Breast epithelium (tissue), 4 donors: Measurements from ENCODE around the gene SYNE2. TPM values are rescaled to one million over a fixed set of nuclear protein-coding genes. Genes with fewer than 3 reads are reported as not detected.

ENCODE experiments used
- DNase-seq, 2 donors: peaks; one replicate each; pipeline ENCODE4 v3.0.0-alpha.2; 2019; ENCODE audit warnings: low spot score in 2 of 2
- H3K27ac ChIP-seq, 2 donors: fragments of 200-600 bp; sonication (generic) in 1 of 2; one replicate each; pipeline ENCODE4 v1.5.1; 2016 to 2019; ENCODE audit warnings: mild to moderate bottlenecking in 1 of 2
- H3K27me3 ChIP-seq, 2 donors: fragments of 200-600 bp; sonication (generic) in 1 of 2; one replicate each; pipeline versions ENCODE4 v1.5.1 to v1.6.0; 2017 to 2019; ENCODE audit warnings: control low read depth in 1 of 2, mild to moderate bottlenecking in 1 of 2
- H3K36me3 ChIP-seq: fragments of 200-600 bp; one replicate; pipeline ENCODE4 v1.5.1; 2019
- H3K4me1 ChIP-seq, 2 donors: fragments of 200-600 bp; sonication (generic); one replicate each; pipeline ENCODE4 v1.5.1; 2016 to 2019; ENCODE audit warnings: control low read depth in 1 of 2
- H3K4me3 ChIP-seq, 3 donors: fragments of 200-600 bp; sonication (generic); 1 replicate in 2 of 3; 2 replicates in 1 of 3; pipeline ENCODE4 v1.5.1; 2016 to 2019; ENCODE audit warnings: mild to moderate bottlenecking in 3 of 3, moderate library complexity in 2 of 3
- H3K9me3 ChIP-seq, 2 donors: fragments of 200-600 bp; sonication (generic) in 1 of 2; one replicate each; pipeline ENCODE4 v1.5.1; 2016 to 2019; ENCODE audit warnings: control low read depth in 1 of 2
- CTCF ChIP-seq, 3 donors: fragments of 450-650 bp; IDR thresholded peaks; one replicate each; pipeline ENCODE4 v1.5.1; 2016 to 2017; ENCODE audit warnings: antibody characterized with exemption in 3 of 3, mild to moderate bottlenecking in 3 of 3, moderate library complexity in 3 of 3
- POLR2A ChIP-seq: fragments of 450-650 bp; IDR thresholded peaks from one replicate; pipeline ENCODE4 v1.6.1; 2016; ENCODE audit warnings: antibody characterized with exemption, mild to moderate bottlenecking, moderate library complexity
- POLR2AphosphoS5 ChIP-seq, 3 donors: sonication (generic); formaldehyde crosslinking; IDR thresholded peaks; one replicate each; pipeline ENCODE4 v1.6.1; 2017; ENCODE audit warnings: antibody characterized with exemption in 3 of 3
- intact Hi-C: fragments of 100-400 bp; cut with DNase I; formaldehyde crosslinking; loops from one replicate; pipeline ENCODE4 v1.15.1; 2023; ENCODE audit warnings: low total_unique reads
- total RNA-seq, 3 donors: library from RNA; depleted of rRNA; stranded (reverse); fragments of >200 nt; gene quantifications; one replicate each; pipeline ENCODE4 v1.1.0, GENCODE V29; 2016

SYNE2 gene
- total RNA-seq, 3 donors from 2014 or later, result 81.4 to 308 (median 303) TPM

GRCh38 chr14:63986789-63987533 is 134.2 kb downstream of the SYNE2 start:
- intact Hi-C loops, result no loop called here
- Histone ChIP-seq H3K27ac (no peak overlapping the region), H3K36me3 (no peaks in the 10 kb centered on the region), H3K27me3 (no peaks in the 10 kb centered on the region), H3K9me3 (no peaks in the 10 kb centered on the region), H3K4me1 (no peaks in the 10 kb centered on the region), H3K4me3 (no peak overlapping the region)
- TF ChIP-seq POLR2A, result no peak
- no peak for TF ChIP-seq CTCF (IDR thresholded peaks at IDR 0.05)
- no peak for TF ChIP-seq POLR2AphosphoS5 (IDR thresholded peaks at IDR 0.05)
- no peak for DNase-seq

DNA sequence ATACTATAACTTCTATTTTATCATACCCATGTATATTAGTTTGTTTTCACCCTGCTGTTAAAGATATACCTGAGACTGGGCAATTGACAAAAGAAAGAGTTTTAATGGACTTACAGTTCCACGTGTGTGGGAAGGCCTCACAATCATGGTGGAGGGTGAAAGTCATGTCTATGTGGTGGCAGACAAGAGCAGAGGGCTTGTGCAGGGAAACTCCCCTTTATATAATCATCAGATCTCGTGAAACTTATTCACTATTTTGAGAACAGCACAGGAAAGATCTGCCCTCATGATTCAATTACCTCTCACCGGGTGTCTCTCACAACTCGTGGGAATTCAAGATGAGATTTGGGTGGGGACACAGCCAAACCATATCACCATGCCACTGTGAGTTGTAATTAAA is 135.8 kb downstream of the SYNE2 start:
- Histone ChIP-seq H3K36me3 (no peaks in the 10 kb centered on the region), H3K4me3 (no peak overlapping the region), H3K27me3 (no peaks in the 10 kb centered on the region), H3K27ac (no peak overlapping the region), H3K4me1 (no peaks in the 10 kb centered on the region), H3K9me3 (no peaks in the 10 kb centered on the region)
- DNase-seq, result no peak
- intact Hi-C loops, result no loop called here
- TF ChIP-seq POLR2AphosphoS5 (IDR thresholded peaks at IDR 0.05) (no peak), POLR2A (no peak), CTCF (IDR thresholded peaks at IDR 0.05) (no peak)

- H3K4me1 ChIP-seq, result no peaks in the 10 kb centered on the region
- TF ChIP-seq POLR2A, result no peak
- no peak for TF ChIP-seq POLR2AphosphoS5 (IDR thresholded peaks at IDR 0.05)
- no peak for TF ChIP-seq CTCF (IDR thresholded peaks at IDR 0.05)
- no peak overlapping the region for H3K4me3 ChIP-seq
- H3K36me3 ChIP-seq, result no peaks in the 10 kb centered on the region
- DNase-seq, result no peak
- H3K9me3 ChIP-seq, result no peaks in the 10 kb centered on the region
- peak overlapping the region in 1 of 2 donors; percentile 68 for H3K27ac ChIP-seq
- H3K27me3 ChIP-seq, result no peaks in the 10 kb centered on the region
- intact Hi-C loops, result no loop called here
Observed at GRCh38 chr14:63991833-63992232, 139.0 kb downstream of the SYNE2 start.

GRCh38 chr14:63992858-63993257 is 140.1 kb downstream of the SYNE2 start:
- TF ChIP-seq POLR2AphosphoS5 (IDR thresholded peaks at IDR 0.05) (peak in 1 of 3 donors; percentile 23), CTCF (IDR thresholded peaks at IDR 0.05) (no peak), POLR2A (no peak)
- Histone ChIP-seq H3K27ac (peak overlapping the region; percentile 68), H3K4me1 (no peaks in the 10 kb centered on the region), H3K9me3 (no peaks in the 10 kb centered on the region), H3K4me3 (no peak overlapping the region), H3K36me3 (peaks cover 4% of the 10 kb centered on the region), H3K27me3 (no peaks in the 10 kb centered on the region)
- peak; percentile 59 to 75 for DNase-seq
- intact Hi-C loops, result no loop called here

DNA sequence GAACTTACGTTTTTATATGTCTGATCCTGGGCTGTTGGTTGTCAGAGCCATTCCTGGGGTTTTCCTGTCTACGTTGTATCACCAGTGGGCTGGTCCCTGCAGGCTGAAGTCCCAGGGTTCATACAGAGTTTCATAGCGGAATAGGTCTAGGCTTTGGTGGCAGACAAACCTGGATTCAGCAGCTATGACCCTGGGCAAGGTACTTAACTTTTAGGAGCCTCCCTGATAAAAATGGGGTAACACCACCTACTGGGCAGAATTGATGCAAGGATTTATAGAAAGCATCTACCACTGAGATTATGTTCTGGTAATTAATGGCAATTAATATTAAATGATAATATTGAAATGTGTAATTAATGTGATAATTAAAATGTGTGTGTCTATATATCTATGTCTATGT is 141.2 kb downstream of the SYNE2 start:
- no peak overlapping the region for H3K27ac ChIP-seq
- no peaks in the 10 kb centered on the region for H3K27me3 ChIP-seq
- TF ChIP-seq POLR2AphosphoS5 (IDR thresholded peaks at IDR 0.05), result no peak
- TF ChIP-seq CTCF (IDR thresholded peaks at IDR 0.05), result no peak
- TF ChIP-seq POLR2A, result no peak
- no peaks in the 10 kb centered on the region for H3K4me1 ChIP-seq
- H3K9me3 ChIP-seq, result no peaks in the 10 kb centered on the region
- intact Hi-C loops, result no loop called here
- no peak for DNase-seq
- no peak overlapping the region for H3K4me3 ChIP-seq
- H3K36me3 ChIP-seq, result peaks cover 7% of the 10 kb centered on the region
